ENCODE measurements around the gene LETM1. TPM values are rescaled to one million over a fixed set of nuclear protein-coding genes. Genes with fewer than 3 reads are reported as not detected.

LETM1 gene
- total and polyA plus RNA-seq, 2 donors from 2014 or later, result 20.0 to 46.4 TPM

- DNase-seq, result no peak
Measured at GRCh38 chr4:1815096-1815996, 40.6 kb downstream of the LETM1 start.

GRCh38 chr4:1814453-1814852 lies 41.5 kb downstream of the LETM1 start:
- Histone ChIP-seq H3K9ac (ENCODE audit: low read length in 3 of 3) (no peak overlapping the region), H3K4me1 (ENCODE audit: control insufficient read depth in 2 of 3, insufficient read depth in 2 of 3, low read depth in 1 of 3, low read length in 3 of 3) (peaks cover 0 to 8% (median 6%) of the 10 kb centered on the region in 3 donors), H3K36me3 (ENCODE audit: control insufficient read depth in 2 of 3, insufficient read depth in 3 of 3, low read length in 3 of 3) (peaks cover 0 to 23% (median 12%) of the 10 kb centered on the region in 3 donors), H3K27me3 (ENCODE audit: control insufficient read depth, insufficient read depth, low read length) (no peaks in the 10 kb centered on the region), H3K27ac (ENCODE audit: low read depth in 2 of 2, low read length in 2 of 2) (no peak overlapping the region), H3K4me3 (ENCODE audit: low read length in 3 of 3) (no peak overlapping the region), H3K9me3 (ENCODE audit: control insufficient read depth in 2 of 3, insufficient read depth in 1 of 3, low read length in 3 of 3) (no peaks in the 10 kb centered on the region)
- FAIRE-seq (no peak), DNase-seq (no peak)
- intact Hi-C loops (cut with DNase I), result no loop called here
- no peak for TF ChIP-seq CTCF (IDR thresholded peaks at IDR 0.05; ENCODE audit: borderline replicate concordance, extremely low read depth, insufficient read depth)

More at GRCh38 chr4:1815096-1815996, 40.6 kb downstream of the LETM1 start:
- intact Hi-C loops (cut with DNase I), result no loop called here
- H3K27me3 ChIP-seq (ENCODE audit: control insufficient read depth, insufficient read depth, low read length), result no peaks in the 10 kb centered on the region
- no peak for FAIRE-seq
- no peak overlapping the region for H3K9ac ChIP-seq (ENCODE audit: low read length in 3 of 3)
- H3K27ac ChIP-seq (ENCODE audit: low read depth in 2 of 2, low read length in 2 of 2), result peak overlapping the region in 1 of 2 donors; percentile 23
- peaks cover 0 to 8% (median 6%) of the 10 kb centered on the region in 3 donors for H3K4me1 ChIP-seq (ENCODE audit: control insufficient read depth in 2 of 3, insufficient read depth in 2 of 3, low read depth in 1 of 3, low read length in 3 of 3)
- peaks cover 0 to 23% (median 12%) of the 10 kb centered on the region in 3 donors for H3K36me3 ChIP-seq (ENCODE audit: control insufficient read depth in 2 of 3, insufficient read depth in 3 of 3, low read length in 3 of 3)
- H3K4me3 ChIP-seq (ENCODE audit: low read length in 3 of 3), result no peak overlapping the region
- TF ChIP-seq CTCF (IDR thresholded peaks at IDR 0.05; ENCODE audit: borderline replicate concordance, extremely low read depth, insufficient read depth), result no peak
- H3K9me3 ChIP-seq (ENCODE audit: control insufficient read depth in 2 of 3, insufficient read depth in 1 of 3, low read length in 3 of 3), result no peaks in the 10 kb centered on the region

- no peak for TF ChIP-seq CTCF (IDR thresholded peaks at IDR 0.05; ENCODE audit: borderline replicate concordance, extremely low read depth, insufficient read depth)
- peaks cover 0 to 19% (median 9%) of the 10 kb centered on the region in 3 donors for H3K36me3 ChIP-seq (ENCODE audit: control insufficient read depth in 2 of 3, insufficient read depth in 3 of 3, low read length in 3 of 3)
- H3K9ac ChIP-seq (ENCODE audit: low read length in 3 of 3), result no peak overlapping the region
- no peak overlapping the region for H3K27ac ChIP-seq (ENCODE audit: low read depth in 2 of 2, low read length in 2 of 2)
- FAIRE-seq (no peak), DNase-seq (no peak)
- intact Hi-C loops (cut with DNase I), result no loop called here
- no peak overlapping the region for H3K4me3 ChIP-seq (ENCODE audit: low read length in 3 of 3)
- H3K4me1 ChIP-seq (ENCODE audit: control insufficient read depth in 2 of 3, insufficient read depth in 2 of 3, low read depth in 1 of 3, low read length in 3 of 3), result peaks cover 0 to 6% (median 6%) of the 10 kb centered on the region in 3 donors
- no peaks in the 10 kb centered on the region for H3K9me3 ChIP-seq (ENCODE audit: control insufficient read depth in 2 of 3, insufficient read depth in 1 of 3, low read length in 3 of 3)
- no peaks in the 10 kb centered on the region for H3K27me3 ChIP-seq (ENCODE audit: control insufficient read depth, insufficient read depth, low read length)
Measured at GRCh38 chr4:1813915-1814314, 42.0 kb downstream of the LETM1 start.

Data from kidney (tissue), 14 donors.